Ovary (tissue), 3 donors: ENCODE results near the gene MT1G.

Experiments used
- CTCF ChIP-seq, 3 donors: fragments of 450-650 bp in 2 of 3; fragments of 200-600 bp in 1 of 3; IDR thresholded peaks; one replicate each; pipeline versions ENCODE4 v1.5.1 to v1.8.0; 2016 to 2022; ENCODE audit warnings: antibody characterized with exemption in 3 of 3, mild to moderate bottlenecking in 1 of 3
- EP300 ChIP-seq: sonication (generic); formaldehyde crosslinking; IDR thresholded peaks from one replicate; pipeline ENCODE4 v1.6.1; 2017; ENCODE audit warnings: antibody characterized with exemption
- donor health status: DM: no; HTN: no; CAD: no.

GRCh38 chr16:56688762-56689161 lies 20.9 kb upstream of the MT1G start:
- TF ChIP-seq CTCF (IDR thresholded peaks at IDR 0.05) (no peak), EP300 (no peak)
